ENCODE results near the gene POGZ.
"Not testable (repeated sequence)": the region's sequence is repeated elsewhere in the genome, so short reads cannot be mapped to it uniquely, and the experiment has no call there.

Gene POGZ

DNA sequence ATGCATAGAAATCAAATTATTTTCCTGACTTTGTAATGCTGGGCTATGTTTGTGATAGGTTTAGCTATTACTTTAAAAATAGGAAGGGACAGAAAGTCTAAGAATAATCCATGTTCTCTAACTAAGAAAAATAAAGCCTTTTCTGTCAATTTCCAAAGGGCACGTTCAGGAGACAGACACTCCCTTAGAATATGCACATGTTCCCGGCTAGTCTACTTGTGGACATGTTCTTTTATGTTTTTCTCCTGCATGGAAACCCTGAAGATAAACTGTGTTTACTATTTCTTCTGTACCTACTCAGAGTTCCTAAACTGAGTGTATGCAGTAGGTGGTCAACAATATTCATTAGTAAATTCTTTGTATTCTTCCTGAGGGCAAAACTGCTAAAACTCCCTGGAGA, 47.4 kb downstream of the POGZ start:
- DNase-seq = no peak

DNA sequence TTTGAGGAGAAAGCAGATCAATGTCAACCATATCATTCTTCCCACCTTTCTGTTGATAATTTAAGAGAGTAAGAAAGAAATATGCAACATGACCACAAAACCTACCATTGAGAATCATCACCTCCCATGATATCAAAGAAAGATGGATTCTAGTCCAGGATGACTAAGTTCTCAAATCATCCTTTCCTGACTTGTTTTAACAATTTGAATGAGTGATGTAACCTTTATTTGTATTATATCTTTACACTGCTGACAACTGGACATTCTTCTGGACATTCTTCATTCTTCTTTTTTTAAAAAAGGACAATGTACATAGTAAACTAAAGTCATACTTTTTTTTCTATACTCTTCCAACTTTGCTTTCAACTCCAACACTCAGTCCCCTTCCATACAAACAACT, 50.4 kb downstream of the POGZ start:
- DNase-seq = no peak

DNA sequence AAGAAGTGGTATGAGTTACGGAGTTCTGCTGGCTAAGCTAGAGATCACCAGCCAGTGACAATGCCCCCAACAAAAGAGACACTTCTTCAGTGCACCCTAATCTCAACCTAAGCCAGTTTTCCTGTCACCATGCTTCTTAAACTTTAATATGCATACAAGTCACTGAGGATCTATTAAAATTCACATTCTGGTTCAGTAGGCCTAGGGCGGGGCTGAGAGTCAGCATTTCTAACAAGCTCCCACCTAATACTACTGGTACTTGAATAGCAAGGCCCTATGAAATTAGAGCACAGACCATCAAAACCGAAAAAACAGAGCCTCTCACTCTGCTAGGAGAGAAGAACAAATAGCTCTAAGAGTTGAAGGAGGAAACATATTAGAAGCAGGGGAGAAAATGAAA, 52.0 kb downstream of the POGZ start:
- DNase-seq = no peak

DNA sequence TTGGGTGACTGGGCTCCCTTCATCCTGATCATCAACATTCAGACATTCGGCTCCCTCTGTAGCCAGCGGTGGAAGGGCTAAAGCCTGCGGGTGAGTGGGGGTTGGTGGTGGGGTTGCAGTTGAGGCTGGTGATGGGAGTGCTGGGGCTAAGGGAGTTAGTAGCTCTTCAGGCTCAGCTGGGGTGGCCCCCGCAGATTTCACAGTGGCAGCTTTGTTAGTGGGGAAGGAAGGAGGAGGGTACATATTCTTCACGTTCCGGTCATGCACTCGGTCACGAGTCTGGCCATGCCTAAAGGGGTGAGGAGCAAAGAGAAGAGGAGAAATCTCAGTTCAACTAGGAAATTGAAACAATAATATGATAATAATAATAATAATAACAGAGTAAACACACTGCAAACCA, 53.1 kb downstream of the POGZ start:
- no peak for DNase-seq

- DNase-seq = no peak
These were observed 53.9 kb downstream of the POGZ start for GRCh38 chr1:151405187-151405951.

GRCh38 chr1:151403612-151404011, 55.7 kb downstream of the POGZ start:
- DNase-seq = no peak

DNA sequence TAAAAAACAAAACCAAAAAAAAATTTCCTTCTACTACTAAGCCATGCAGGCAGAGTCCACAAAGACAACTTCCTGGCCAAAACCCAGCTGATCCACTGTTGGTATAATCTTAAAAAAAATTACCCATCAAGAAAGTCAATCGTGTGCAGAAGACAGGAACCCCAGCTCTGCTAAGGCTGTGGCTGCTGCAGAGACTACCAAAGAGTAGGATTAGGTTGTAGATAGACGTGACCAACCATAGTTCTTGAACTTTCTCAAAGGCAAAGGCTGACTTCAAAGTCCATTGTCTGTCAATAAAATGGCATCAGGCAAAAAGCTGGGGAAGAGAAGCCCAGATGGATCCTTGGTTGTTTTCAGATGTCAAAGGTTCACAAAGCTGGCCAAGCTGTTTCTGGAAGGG, 56.5 kb downstream of the POGZ start:
- no peak for DNase-seq

- no peak for DNase-seq
These were observed 57.4 kb downstream of the POGZ start for GRCh38 chr1:151401860-151402259.

GRCh38 chr1:151401125-151401788, 58.0 kb downstream of the POGZ start:
- no peak for DNase-seq

GRCh38 chr1:151399324-151400171, 59.7 kb downstream of the POGZ start, which contains the start of gene PSMB4:
TSS of gene PSMB4 (plus strand) at chr1:151399573. CDS start at chr1:151399588, 15 bp downstream.
- peak; percentile 61 for DNase-seq

DNA sequence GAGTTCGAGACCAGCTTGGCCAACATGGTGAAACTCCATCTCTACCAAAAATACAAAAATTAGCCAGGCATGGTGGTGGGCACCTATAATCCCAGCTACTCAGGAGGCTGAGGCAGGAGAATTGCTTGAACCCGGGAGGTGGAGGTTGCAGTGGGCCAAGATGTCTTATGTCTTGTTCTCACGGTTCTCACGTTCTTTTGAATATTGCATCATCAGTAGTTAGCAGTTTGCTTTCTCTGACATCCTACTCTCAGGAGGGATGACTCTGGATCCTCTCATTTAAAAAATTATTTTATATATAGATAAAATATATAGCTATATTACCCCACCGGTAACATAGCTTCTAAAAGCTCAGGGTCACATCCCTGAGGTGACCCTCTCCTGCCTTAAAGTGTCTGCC, 63.0 kb downstream of the POGZ start:
- DNase-seq = not testable (repeated sequence)

GRCh38 chr1:151393583-151393982, 65.7 kb downstream of the POGZ start:
- no peak for DNase-seq

DNA sequence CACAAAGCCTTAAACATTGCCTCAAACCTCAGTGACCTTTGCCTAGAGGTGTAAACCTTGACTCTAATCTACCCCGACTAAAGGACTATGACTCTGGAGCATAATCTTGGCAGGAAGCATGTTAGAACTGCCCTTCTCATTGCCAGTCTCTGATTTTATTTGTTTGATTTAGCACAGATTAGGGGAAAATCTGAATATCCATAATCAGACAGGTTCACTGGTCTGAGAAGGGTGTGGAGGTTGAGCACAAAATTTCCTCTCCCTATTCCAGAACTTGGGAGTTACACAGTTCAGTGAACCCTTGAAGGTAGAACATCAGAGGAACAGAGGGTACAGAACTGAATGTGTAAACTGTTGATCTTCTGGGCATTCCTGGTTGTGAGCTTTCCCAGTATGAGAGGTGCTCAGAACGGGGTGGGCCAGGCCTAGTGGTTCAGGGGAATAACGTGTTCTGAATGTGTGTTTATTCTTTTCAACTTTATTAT, 68.2 kb downstream of the POGZ start:
- no peak for DNase-seq

DNA sequence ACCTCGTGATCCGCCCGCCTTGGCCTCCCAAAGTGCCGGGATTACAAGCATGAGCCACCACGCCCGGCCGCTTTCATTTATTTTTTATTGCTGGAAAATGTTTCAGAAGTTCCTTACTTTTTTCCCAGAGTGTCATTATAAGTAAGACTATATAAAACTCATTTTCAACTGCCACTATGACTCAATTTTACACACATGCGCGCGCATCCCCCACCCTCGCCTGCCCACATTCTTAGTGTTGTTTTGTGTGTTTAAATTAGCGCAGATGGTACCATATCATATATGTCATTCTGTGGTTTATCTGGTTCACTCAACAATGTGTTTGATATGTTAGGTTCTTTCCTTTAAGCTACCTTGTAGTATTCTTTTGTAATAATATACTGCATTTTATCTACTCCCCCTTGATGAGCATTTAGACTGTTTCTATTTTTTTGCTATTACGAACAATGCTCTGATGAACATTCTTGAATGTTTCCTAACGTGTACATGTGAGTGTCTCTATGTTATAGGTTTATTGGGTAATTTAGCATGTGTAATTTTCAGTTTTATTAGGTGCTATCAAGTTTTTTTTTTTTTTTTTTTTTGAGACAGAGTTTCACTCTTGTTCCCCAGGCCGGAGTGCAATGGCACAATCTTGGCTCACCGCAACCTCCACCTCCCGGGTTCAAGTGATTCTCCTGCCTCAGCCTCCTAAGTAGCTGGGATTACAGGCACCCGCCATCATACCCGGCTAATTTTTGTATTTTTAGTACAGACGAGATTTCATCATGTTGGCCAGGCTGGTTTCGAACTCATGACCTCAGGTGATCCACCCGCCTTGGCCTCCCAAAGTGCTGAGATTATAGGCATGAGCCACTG, 68.8 kb downstream of the POGZ start:
- DNase-seq = not testable (repeated sequence)

DNA sequence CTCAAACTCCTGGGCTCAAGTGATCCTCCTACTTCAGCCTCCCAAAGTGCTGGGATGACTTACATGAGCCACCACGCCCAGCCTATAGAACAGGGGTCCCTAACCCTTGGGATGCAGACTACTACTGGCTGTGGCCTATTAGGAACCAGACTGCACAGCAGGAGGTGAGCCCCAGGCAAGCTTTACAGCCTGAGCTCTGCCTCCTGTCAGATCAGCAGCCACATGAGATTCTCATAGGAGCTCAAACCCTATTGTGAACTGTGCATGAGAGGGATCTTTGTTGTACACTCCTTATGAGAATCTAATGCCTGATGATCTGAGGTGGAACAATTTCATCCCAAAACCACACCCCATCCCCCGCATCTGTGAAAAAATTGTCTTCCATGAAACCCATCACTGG, 73.3 kb downstream of the POGZ start:
- no peak for DNase-seq

GRCh38 chr1:151384584-151384983, 74.7 kb downstream of the POGZ start:
- DNase-seq = no peak

DNA sequence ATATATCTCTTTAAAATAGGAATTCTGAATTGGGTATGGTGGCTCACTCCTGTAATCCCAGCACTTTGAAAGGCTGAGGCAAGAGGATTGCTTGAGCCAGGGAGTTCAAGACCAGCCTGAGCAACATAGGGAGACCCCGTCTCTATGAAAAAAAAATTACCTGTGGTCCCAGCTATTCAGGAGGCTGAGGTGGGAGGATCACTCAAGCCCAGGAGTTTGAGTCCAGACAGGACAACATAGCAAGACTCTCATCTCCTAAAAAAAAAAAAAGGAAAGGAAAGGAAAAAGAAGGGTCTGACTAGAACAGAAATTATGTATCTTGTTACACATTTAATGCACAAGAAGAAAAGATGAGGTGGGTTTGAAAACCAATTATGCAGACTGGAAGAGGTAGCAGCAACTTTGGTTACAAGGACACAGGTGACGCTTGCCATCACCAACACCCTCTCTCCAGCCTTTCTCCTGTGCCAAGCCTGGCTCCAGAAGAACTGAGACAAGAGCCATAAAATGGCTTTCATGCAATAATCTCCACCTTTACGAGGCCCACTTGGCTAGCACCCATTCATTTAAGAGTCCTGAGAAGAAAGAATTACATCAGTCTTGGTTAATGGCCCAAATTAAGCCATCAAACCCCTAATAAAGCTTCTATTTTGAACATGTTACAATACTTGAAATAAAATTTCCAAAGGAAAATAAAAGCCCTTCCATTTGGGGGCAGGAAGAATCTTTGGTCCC, 82.0 kb downstream of the POGZ start:
- DNase-seq = no peak

DNA sequence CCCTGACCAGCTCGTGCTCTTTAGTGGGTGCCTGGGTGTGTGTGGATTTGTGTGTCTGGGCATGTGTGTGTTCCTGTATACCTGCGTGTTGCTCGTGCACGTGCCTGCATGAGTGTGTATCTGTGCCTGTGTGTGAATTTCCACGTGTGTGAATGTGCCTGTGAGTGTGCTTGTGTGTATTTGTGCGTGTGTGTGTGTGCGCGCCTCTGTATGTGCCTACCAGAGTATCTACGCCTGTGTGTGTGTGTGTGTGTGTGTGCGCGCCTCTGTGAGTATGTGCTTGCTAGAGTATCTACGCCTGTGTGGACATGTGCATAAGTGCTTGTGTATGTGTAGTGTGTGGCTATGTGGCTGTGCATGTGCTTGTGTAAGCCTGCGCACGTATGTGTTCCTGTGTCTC, 86.1 kb downstream of the POGZ start:
- DNase-seq = no peak

DNA sequence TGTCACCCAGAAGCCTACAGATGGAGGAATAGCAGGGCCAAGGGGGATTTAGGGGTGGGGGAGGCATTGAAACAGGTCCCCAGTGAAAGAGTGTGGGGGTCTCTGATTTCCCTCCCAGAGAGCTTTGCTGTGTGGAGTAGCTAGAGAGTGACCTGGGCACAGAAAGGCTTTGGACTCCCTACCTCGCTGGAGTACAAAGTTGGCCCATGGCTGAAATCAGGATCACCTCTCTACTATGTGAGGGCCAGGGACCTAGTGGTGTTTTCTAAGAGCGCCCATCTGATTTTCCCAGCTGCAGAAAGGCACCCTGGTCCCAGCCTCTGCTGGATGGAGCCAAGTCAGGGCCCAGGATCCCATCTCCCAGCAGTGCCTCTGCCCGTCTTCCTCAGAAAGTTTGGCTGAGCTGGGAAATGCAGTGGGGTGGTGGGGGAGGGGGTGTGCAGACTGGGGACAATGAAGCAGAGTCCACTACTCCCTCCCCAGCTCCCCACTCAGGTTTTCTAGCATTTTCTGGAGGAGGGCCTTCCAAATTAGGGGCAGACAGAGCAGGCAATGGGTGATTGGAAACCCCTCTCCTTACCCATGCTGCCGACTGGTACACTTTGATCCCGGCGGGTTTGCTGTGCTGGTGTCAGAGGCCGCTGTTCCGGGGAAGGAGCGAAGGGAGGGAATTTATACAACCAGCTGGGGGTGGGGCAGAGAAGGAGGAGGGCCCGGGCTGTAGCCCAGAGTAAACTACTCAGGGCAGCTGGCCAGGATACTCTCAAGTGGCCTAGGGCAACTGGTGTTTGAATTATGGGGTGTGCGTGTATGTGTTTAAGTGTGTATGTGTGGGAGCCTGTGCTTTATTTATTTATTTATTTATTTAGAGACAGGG, 87.0 kb downstream of the POGZ start, which contains the start of gene SELENBP1:
Gene SELENBP1 (minus strand): TSS at position 648 of the 877 bp plus-strand sequence. CDS start 64 bp downstream, at position 584.
- DNase-seq = no peak

DNA sequence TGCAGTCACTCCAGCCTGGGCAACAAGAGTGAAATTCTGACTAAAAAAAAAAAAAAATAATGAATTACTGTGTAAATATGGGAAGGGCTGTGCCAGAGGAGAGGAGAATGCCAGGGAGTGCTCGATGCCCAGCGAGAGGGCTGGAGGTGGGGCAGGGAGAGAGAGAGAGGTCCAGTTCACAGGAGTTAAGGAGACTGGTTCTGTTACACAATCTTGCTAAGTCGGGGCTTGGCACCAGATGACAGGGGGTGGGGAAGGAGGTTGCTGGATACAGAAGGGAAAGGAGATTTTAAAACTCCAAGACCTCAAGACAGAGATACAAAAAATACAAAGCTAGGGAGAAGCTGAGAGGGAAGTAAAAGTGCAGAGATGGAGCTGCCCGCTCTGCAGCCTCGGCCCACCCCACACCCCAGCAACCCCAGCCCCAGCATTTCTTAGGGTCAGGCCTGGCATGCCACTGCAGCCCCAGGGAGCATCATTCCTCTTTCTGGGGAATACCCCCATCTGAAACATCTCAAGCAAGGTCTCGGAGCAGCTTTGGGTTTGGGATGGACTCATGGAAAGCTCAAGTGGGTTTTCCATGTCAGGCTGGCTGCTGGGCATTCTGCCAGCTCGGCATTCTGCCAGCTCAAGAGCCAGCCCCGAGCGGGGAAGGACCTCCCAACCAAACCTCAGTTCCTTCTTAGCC, 87.8 kb downstream of the POGZ start:
- no peak for DNase-seq
